ENCODE results near the gene NTM.

Gene NTM

GRCh38 chr11:131393691-131394090 is 23.3 kb downstream of the NTM start:
- Histone ChIP-seq H3K9me3 (ENCODE audit: insufficient read depth, low read depth, low read length) (no peaks in the 10 kb centered on the region), H3K4me3 (ENCODE audit: low read length, poor library complexity, severe bottlenecking) (no peak overlapping the region), H3K27me3 (ENCODE audit: insufficient read depth, low read length, poor library complexity, severe bottlenecking) (no peaks in the 10 kb centered on the region), H3K36me3 (ENCODE audit: insufficient read depth, low read length) (no peaks in the 10 kb centered on the region), H3K9ac (ENCODE audit: low read depth, low read length, poor library complexity, severe bottlenecking) (no peak overlapping the region), H3F3A (ENCODE audit: low read depth) (no peaks in the 10 kb centered on the region), H2AFZ (ENCODE audit: low read length) (no peak overlapping the region), H3K9me2 (replicated peaks; ENCODE audit: low read depth, low read length) (no peaks in the 10 kb centered on the region), H3K4me2 (ENCODE audit: low read depth, low read length, poor library complexity, severe bottlenecking) (no peak overlapping the region), H3K4me1 (ENCODE audit: insufficient read depth, low read length, poor library complexity, severe bottlenecking) (no peaks in the 10 kb centered on the region), H4K20me1 (ENCODE audit: insufficient read depth, low read length, poor library complexity, severe bottlenecking) (no peaks in the 10 kb centered on the region), H3K79me2 (ENCODE audit: insufficient read depth, low read length) (no peaks in the 10 kb centered on the region)
- TF ChIP-seq CTCF (conservative IDR thresholded peaks at IDR 0.05; ENCODE audit: low read length) (no peak), EZH2phosphoT487 (IDR thresholded peaks at IDR 0.05; ENCODE audit: borderline replicate concordance) (no peak)

DNA sequence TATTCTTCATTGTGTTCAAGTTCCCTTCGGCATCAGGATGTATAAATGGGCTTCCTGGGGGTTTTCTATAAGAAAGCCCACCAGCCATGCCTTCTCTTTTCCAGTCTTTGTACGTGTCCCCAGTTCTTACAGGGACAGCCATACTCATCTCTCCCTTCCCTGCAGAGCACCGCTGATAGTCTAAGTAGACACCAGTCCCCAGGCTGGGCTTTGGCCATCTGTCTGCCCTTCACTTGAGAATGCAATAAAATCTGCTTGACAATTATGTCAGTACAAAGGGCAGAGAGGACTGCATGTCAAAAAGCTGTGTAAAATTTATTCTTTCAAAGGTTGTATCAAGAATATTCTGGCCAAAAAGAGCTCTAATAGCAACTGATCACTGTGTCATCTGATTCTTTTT is 27.3 kb downstream of the NTM start:
- TF ChIP-seq CTCF (conservative IDR thresholded peaks at IDR 0.05; ENCODE audit: low read length) (no peak), EZH2phosphoT487 (IDR thresholded peaks at IDR 0.05; ENCODE audit: borderline replicate concordance) (no peak)
- H3K9ac ChIP-seq (ENCODE audit: low read depth, low read length, poor library complexity, severe bottlenecking) = no peak overlapping the region
- H2AFZ ChIP-seq (ENCODE audit: low read length) = no peak overlapping the region
- H4K20me1 ChIP-seq (ENCODE audit: insufficient read depth, low read length, poor library complexity, severe bottlenecking) = no peaks in the 10 kb centered on the region
- H3F3A ChIP-seq (ENCODE audit: low read depth) = no peaks in the 10 kb centered on the region
- H3K4me2 ChIP-seq (ENCODE audit: low read depth, low read length, poor library complexity, severe bottlenecking) = no peak overlapping the region
- no peaks in the 10 kb centered on the region for H3K27me3 ChIP-seq (ENCODE audit: insufficient read depth, low read length, poor library complexity, severe bottlenecking)
- H3K36me3 ChIP-seq (ENCODE audit: insufficient read depth, low read length) = no peaks in the 10 kb centered on the region
- no peaks in the 10 kb centered on the region for H3K79me2 ChIP-seq (ENCODE audit: insufficient read depth, low read length)
- no peaks in the 10 kb centered on the region for H3K4me1 ChIP-seq (ENCODE audit: insufficient read depth, low read length, poor library complexity, severe bottlenecking)
- no peak overlapping the region for H3K4me3 ChIP-seq (ENCODE audit: low read length, poor library complexity, severe bottlenecking)
- no peaks in the 10 kb centered on the region for H3K9me2 ChIP-seq (replicated peaks; ENCODE audit: low read depth, low read length)
- H3K9me3 ChIP-seq (ENCODE audit: insufficient read depth, low read depth, low read length) = no peaks in the 10 kb centered on the region

DNA sequence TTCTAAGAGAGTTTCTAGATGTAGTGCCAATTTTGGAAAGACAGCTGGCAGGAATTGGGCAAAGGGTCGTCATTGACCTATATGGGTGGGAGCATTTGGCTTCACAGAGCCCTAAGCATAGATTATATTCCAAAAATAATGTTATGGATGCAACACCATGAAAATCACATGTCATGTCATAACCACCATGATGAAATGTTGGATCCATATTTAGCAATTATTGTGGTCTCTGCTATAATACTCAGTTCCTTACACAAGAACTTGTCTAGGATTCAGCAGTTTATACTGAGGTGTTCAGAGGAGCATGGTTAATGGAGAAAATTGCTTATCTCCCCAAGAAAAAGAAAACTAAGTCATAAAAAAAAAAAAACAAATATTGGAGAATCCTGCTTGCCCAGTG is 31.6 kb downstream of the NTM start:
- Histone ChIP-seq H3K4me1 (ENCODE audit: insufficient read depth, low read length, poor library complexity, severe bottlenecking) (no peaks in the 10 kb centered on the region), H2AFZ (ENCODE audit: low read length) (no peak overlapping the region), H3K4me3 (ENCODE audit: low read length, poor library complexity, severe bottlenecking) (no peak overlapping the region), H3K4me2 (ENCODE audit: low read depth, low read length, poor library complexity, severe bottlenecking) (no peak overlapping the region), H3K9me3 (ENCODE audit: insufficient read depth, low read depth, low read length) (no peaks in the 10 kb centered on the region), H4K20me1 (ENCODE audit: insufficient read depth, low read length, poor library complexity, severe bottlenecking) (no peaks in the 10 kb centered on the region), H3K36me3 (ENCODE audit: insufficient read depth, low read length) (no peaks in the 10 kb centered on the region), H3K79me2 (ENCODE audit: insufficient read depth, low read length) (no peaks in the 10 kb centered on the region), H3K9me2 (replicated peaks; ENCODE audit: low read depth, low read length) (no peaks in the 10 kb centered on the region), H3K9ac (ENCODE audit: low read depth, low read length, poor library complexity, severe bottlenecking) (no peak overlapping the region), H3F3A (ENCODE audit: low read depth) (no peaks in the 10 kb centered on the region), H3K27me3 (ENCODE audit: insufficient read depth, low read length, poor library complexity, severe bottlenecking) (no peaks in the 10 kb centered on the region)
- TF ChIP-seq CTCF (conservative IDR thresholded peaks at IDR 0.05; ENCODE audit: low read length) (no peak), EZH2phosphoT487 (IDR thresholded peaks at IDR 0.05; ENCODE audit: borderline replicate concordance) (no peak)

Measured in Loucy (cell line).